Peyer's patch (tissue), 4 donors: ENCODE results near the gene APOA1. TPM values are rescaled to one million over a fixed set of nuclear protein-coding genes. Genes with fewer than 3 reads are reported as not detected.

ENCODE experiments used
- DNase-seq, 3 donors: peaks; one replicate each; pipeline ENCODE4 v3.0.0-alpha.2; 2017 to 2019
- H3K27ac ChIP-seq, 4 donors: fragments of 200-600 bp; sonication (generic); one replicate each; pipeline ENCODE4 v1.5.1; 2016 to 2019
- H3K27me3 ChIP-seq, 2 donors: fragments of 200-600 bp; sonication (generic); one replicate each; pipeline ENCODE4 v1.5.1; 2019
- H3K36me3 ChIP-seq, 3 donors: fragments of 200-600 bp; sonication (generic); one replicate each; pipeline ENCODE4 v1.5.1; 2016 to 2019
- H3K4me1 ChIP-seq, 4 donors: fragments of 200-600 bp; sonication (generic); one replicate each; pipeline ENCODE4 v1.5.1; 2016 to 2019
- H3K4me3 ChIP-seq, 4 donors: fragments of 200-600 bp; sonication (generic); 1 replicate in 3 of 4; 2 replicates in 1 of 4; pipeline ENCODE4 v1.5.1; 2016 to 2019; ENCODE audit warnings: mild to moderate bottlenecking in 1 of 4
- H3K9me3 ChIP-seq, 4 donors: fragments of 200-600 bp; sonication (generic); one replicate each; pipeline ENCODE4 v1.5.1; 2016 to 2019; ENCODE audit warnings: mild to moderate bottlenecking in 1 of 4
- POLR2A ChIP-seq, 2 donors: fragments of 450-650 bp; IDR thresholded peaks; one replicate each; pipeline ENCODE4 v1.5.1; 2017; ENCODE audit warnings: antibody characterized with exemption in 2 of 2, mild to moderate bottlenecking in 2 of 2, moderate library complexity in 2 of 2
- total RNA-seq, 4 donors: library from RNA; depleted of rRNA; stranded (reverse); fragments of >200 nt; gene quantifications; one replicate each; pipeline ENCODE4 v1.1.0, GENCODE V29; 2016
- TF ChIP-seq, protein P1 (sequence below), 6 experiments: fragments of 450-650 bp in 4 of 6; fragments of 200-600 bp in 2 of 6; sonication (generic) in 1 of 6; IDR thresholded peaks; one replicate each; pipeline ENCODE4 v1.5.1; 2017 to 2019; ENCODE audit warnings: antibody characterized with exemption in 6 of 6, mild to moderate bottlenecking in 3 of 6, moderate library complexity in 1 of 6

Gene APOA1
- total RNA-seq, 4 donors from 2014 or later = 42.9 to 6,445 (median 3,046) TPM

GRCh38 chr11:116864531-116864930 lies 27.1 kb upstream of the APOA1 start:
- peak in 1 of 2 donors; percentile 22 for TF ChIP-seq POLR2A (IDR thresholded peaks at IDR 0.05)
- TF ChIP-seq, protein P1, sequence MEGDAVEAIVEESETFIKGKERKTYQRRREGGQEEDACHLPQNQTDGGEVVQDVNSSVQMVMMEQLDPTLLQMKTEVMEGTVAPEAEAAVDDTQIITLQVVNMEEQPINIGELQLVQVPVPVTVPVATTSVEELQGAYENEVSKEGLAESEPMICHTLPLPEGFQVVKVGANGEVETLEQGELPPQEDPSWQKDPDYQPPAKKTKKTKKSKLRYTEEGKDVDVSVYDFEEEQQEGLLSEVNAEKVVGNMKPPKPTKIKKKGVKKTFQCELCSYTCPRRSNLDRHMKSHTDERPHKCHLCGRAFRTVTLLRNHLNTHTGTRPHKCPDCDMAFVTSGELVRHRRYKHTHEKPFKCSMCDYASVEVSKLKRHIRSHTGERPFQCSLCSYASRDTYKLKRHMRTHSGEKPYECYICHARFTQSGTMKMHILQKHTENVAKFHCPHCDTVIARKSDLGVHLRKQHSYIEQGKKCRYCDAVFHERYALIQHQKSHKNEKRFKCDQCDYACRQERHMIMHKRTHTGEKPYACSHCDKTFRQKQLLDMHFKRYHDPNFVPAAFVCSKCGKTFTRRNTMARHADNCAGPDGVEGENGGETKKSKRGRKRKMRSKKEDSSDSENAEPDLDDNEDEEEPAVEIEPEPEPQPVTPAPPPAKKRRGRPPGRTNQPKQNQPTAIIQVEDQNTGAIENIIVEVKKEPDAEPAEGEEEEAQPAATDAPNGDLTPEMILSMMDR (IDR thresholded peaks at IDR 0.05) = no peak

DNA sequence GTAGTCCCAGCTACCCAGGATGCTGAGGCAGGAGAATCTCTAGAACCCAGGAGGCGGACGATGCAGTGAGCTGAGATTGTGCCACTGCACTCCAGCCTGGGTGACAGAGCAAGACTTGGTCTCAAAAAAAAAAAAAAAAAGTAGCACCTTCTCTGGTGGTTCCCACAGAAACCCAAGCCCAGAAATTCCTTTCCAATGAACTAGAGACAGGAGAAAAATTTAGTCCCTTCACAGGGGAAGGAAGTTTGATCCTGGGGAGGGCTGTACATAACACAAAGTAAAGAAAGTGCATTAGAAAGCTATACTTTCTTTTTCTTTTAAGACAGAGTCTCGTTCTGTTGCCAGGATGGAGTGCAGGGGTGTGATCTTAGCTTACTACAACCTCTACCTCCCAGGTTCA lies 25.5 kb upstream of the APOA1 start:
- Histone ChIP-seq H3K4me1 (no peaks in the 10 kb centered on the region), H3K9me3 (no peaks in the 10 kb centered on the region), H3K36me3 (peaks cover 0 to 84% (median 0%) of the 10 kb centered on the region in 3 donors), H3K4me3 (no peak overlapping the region), H3K27me3 (no peaks in the 10 kb centered on the region), H3K27ac (no peak overlapping the region)
- no peak for DNase-seq
- no peak for TF ChIP-seq POLR2A (IDR thresholded peaks at IDR 0.05)
- TF ChIP-seq, protein P1 (IDR thresholded peaks at IDR 0.05) = no peak

More at GRCh38 chr11:116864531-116864930, 27.1 kb upstream of the APOA1 start:
- H3K36me3 ChIP-seq = peaks cover 0 to 75% (median 0%) of the 10 kb centered on the region in 3 donors
- no peaks in the 10 kb centered on the region for H3K4me1 ChIP-seq
- peak overlapping the region in 2 of 4 donors; percentile 48 to 50 for H3K27ac ChIP-seq
- H3K27me3 ChIP-seq = no peaks in the 10 kb centered on the region
- H3K4me3 ChIP-seq = no peak overlapping the region
- DNase-seq = peak in 1 of 3 donors; percentile 55
- no peaks in the 10 kb centered on the region for H3K9me3 ChIP-seq

DNA sequence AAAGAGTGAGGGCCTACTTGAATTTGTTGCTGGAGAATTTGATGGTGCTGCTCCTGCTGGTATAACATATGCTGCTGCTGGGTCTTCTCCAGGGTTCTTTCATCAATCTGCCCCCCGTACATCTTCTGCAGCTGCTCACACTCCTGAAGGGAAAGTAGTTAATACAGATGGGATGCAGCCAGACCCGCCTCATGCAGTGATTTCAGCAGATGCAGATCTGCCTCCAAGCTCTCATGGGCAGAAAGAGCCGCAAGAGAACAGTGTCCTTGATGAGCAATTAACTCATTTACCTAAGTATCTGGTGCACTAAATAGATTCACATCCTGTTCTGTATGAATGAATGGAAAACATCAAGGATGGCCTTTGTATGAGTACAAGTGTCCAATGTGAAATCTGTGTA lies 24.8 kb upstream of the APOA1 start:
- H3K27me3 ChIP-seq = no peaks in the 10 kb centered on the region
- TF ChIP-seq POLR2A (IDR thresholded peaks at IDR 0.05) = no peak
- TF ChIP-seq, protein P1 (IDR thresholded peaks at IDR 0.05) = no peak
- no peaks in the 10 kb centered on the region for H3K4me1 ChIP-seq
- H3K36me3 ChIP-seq = peaks cover 0 to 84% (median 0%) of the 10 kb centered on the region in 3 donors
- no peaks in the 10 kb centered on the region for H3K9me3 ChIP-seq
- DNase-seq = no peak
- no peak overlapping the region for H3K4me3 ChIP-seq
- H3K27ac ChIP-seq = no peak overlapping the region

- H3K9me3 ChIP-seq = no peaks in the 10 kb centered on the region
- H3K27me3 ChIP-seq = no peaks in the 10 kb centered on the region
- DNase-seq = no peak
- no peak overlapping the region for H3K4me3 ChIP-seq
- TF ChIP-seq, protein P1 (IDR thresholded peaks at IDR 0.05) = no peak
- H3K4me1 ChIP-seq = no peaks in the 10 kb centered on the region
- H3K27ac ChIP-seq = no peak overlapping the region
- peaks cover 0 to 84% (median 0%) of the 10 kb centered on the region in 3 donors for H3K36me3 ChIP-seq
Measured at GRCh38 chr11:116861539-116861938, 24.1 kb upstream of the APOA1 start.

- Histone ChIP-seq H3K27me3 (no peaks in the 10 kb centered on the region), H3K9me3 (no peaks in the 10 kb centered on the region), H3K36me3 (peaks cover 0 to 77% (median 0%) of the 10 kb centered on the region in 3 donors), H3K27ac (no peak overlapping the region), H3K4me1 (no peaks in the 10 kb centered on the region), H3K4me3 (no peak overlapping the region)
- no peak for TF ChIP-seq POLR2A (IDR thresholded peaks at IDR 0.05)
- TF ChIP-seq, protein P1 (IDR thresholded peaks at IDR 0.05) = no peak
- DNase-seq = no peak
Measured at GRCh38 chr11:116860303-116860702, 22.9 kb upstream of the APOA1 start.

DNA sequence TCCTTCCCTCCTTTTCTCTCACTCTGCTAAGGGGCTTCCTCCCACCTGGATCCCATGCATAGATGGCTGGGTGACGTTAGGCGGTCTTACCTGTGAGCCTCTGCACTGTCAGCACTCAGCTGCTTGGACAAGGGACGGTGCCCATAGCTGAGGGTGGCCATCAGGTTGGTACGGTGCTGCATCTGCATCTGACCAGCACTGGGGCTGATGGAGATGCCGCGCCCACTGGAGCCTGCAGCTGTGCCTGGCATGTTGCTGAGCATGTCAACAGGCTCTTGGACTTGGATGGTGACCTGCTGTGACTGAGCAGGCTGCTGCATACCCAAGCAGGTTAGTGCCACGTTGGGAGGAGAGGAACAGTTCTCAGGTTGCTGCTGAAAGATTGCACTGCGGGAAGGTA lies 21.8 kb upstream of the APOA1 start:
- Histone ChIP-seq H3K36me3 (peaks cover 0 to 75% (median 0%) of the 10 kb centered on the region in 3 donors), H3K27me3 (no peaks in the 10 kb centered on the region), H3K4me3 (no peak overlapping the region), H3K4me1 (peaks cover 0 to 4% (median 2%) of the 10 kb centered on the region in 4 donors), H3K9me3 (no peaks in the 10 kb centered on the region), H3K27ac (no peak overlapping the region)
- no peak for TF ChIP-seq POLR2A (IDR thresholded peaks at IDR 0.05)
- TF ChIP-seq, protein P1 (IDR thresholded peaks at IDR 0.05) = no peak
- DNase-seq = no peak
